ENCODE measurements around the gene S100A16. TPM values are rescaled to one million over a fixed set of nuclear protein-coding genes. Genes with fewer than 3 reads are reported as not detected.

S100A16 gene
- total and polyA plus RNA-seq, 9 of the 15 experiments (the other 6 are each of a cell fraction or from before 2014, with no cell fraction given) = 1.6 to 6.9 (median 4.3) TPM

DNA sequence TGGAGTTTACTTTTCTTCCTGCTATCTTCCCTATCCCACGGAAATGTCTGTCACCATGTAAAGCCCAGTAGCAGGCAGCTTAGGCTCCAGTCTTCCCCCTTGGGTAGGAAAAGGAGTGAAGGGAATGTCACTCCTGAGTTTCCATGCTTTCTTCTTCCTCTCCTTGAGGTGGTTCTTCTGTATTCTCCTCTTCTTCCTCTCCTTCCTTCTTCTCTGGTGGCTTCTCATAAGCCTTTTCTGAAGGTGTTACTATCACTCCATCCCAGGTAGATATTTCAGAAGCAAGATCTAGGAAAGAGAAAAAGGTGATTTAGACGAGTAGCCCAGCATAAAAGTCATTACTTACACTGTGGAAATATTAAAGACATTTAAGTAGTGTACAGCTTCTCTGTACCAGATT lies 49.3 kb upstream of the S100A16 start:
- WGBS (ENCODE audit: insufficient coverage, low coverage, missing lambda C conversion rate) = 64% methylated on average over 2 of the region's 2 CpGs
- Histone ChIP-seq H3K9me1 (ENCODE audit: control insufficient read depth, insufficient read depth, low read length) (no peaks in the 10 kb centered on the region), H3K9ac (ENCODE audit: insufficient read depth in 1 of 2, low read depth in 2 of 2, low read length in 2 of 2) (no peak overlapping the region), H3K27ac (ENCODE audit: extremely low read depth, low read depth, low read length) (no peak overlapping the region; the same call in 2 of the 3 replicates), H3K4me2 (ENCODE audit: insufficient read depth, low read length) (no peak overlapping the region), H2AFZ (ENCODE audit: low read depth, low read length) (no peak overlapping the region), H3K79me2 (ENCODE audit: control insufficient read depth, insufficient read depth, low read length) (peaks cover 15% of the 10 kb centered on the region), H3K36me3 (ENCODE audit: control insufficient read depth, insufficient read depth, low read length) (peaks cover 69% of the 10 kb centered on the region), H3K4me1 (replicated peaks in 1 of 2; ENCODE audit: control insufficient read depth in 2 of 2, insufficient read depth in 2 of 2, low read length in 2 of 2) (peaks cover 3 to 16% of the 10 kb centered on the region in 2 experiments; a peak in 4 of 5 replicates), H3K27me3 (ENCODE audit: control insufficient read depth in 2 of 2, insufficient read depth in 2 of 2, low read length in 2 of 2) (no peaks in the 10 kb centered on the region), H3K9me3 (replicated peaks; ENCODE audit: control insufficient read depth, insufficient read depth, low read depth, low read length) (no peaks in the 10 kb centered on the region), H3K4me3 (no peak overlapping the region), H4K20me1 (replicated peaks; ENCODE audit: control insufficient read depth, insufficient read depth, low read length) (no peaks in the 10 kb centered on the region)
- TSS peak; percentile 53 for BruUV-seq (replicated peaks)
- ATAC-seq (no peak), DNase-seq (ENCODE audit: extremely low read depth in 1 of 4, low spot score in 3 of 4) (no peak), FAIRE-seq (no peak)
- ChIA-PET CTCF (ENCODE audit: low intra/inter-chr PET ratio) (interaction anchor here (0.6 kb wide), 1 partner anchor 129 kb away, joined by 6 read pairs; no protein-coding TSS in a partner anchor), POLR2A (interaction anchor here (0.6 to 6.1 kb wide), 6 partner anchors 8 to 721 kb away, joined by 3 to 51 read pairs (median 6); partner anchors contain the start of genes CHTOP and ILF2)
- intact Hi-C loops (cut with micrococcal nuclease) = no loop called here
- in situ Hi-C loops (cut with MboI) = no loop called here
- TF ChIP-seq FOXJ2 (tag; IDR thresholded peaks at IDR 0.05) (no peak), MEF2A (IDR thresholded peaks at IDR 0.05; ENCODE audit: control insufficient read depth, low read depth, low read length) (no peak), RUNX1 (IDR thresholded peaks at IDR 0.05; ENCODE audit: low read depth) (no peak), RBFOX2 (IDR thresholded peaks at IDR 0.05; ENCODE audit: low read depth, low read length) (0 out of 2 replicates have a peak, but pooled peaks have one; percentile 26)
- TF ChIP-seq, protein P1, sequence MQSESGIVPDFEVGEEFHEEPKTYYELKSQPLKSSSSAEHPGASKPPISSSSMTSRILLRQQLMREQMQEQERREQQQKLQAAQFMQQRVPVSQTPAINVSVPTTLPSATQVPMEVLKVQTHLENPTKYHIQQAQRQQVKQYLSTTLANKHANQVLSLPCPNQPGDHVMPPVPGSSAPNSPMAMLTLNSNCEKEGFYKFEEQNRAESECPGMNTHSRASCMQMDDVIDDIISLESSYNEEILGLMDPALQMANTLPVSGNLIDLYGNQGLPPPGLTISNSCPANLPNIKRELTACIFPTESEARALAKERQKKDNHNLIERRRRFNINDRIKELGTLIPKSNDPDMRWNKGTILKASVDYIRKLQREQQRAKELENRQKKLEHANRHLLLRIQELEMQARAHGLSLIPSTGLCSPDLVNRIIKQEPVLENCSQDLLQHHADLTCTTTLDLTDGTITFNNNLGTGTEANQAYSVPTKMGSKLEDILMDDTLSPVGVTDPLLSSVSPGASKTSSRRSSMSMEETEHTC (IDR thresholded peaks at IDR 0.05) = no peak

Data from K562 (cell line).